Left ventricle myocardium superior (tissue), 1 donor: ENCODE measurements around the gene SCGB3A1. TPM values are rescaled to one million over a fixed set of nuclear protein-coding genes. Genes with fewer than 3 reads are reported as not detected.

ENCODE experiments used
- ATAC-seq: fragments of 200-7000 bp; cut with Tn5 transposase; one replicate; pipeline ENCODE4 v1.9.1; 2020; ENCODE audit warnings: mild to moderate bottlenecking, moderate library complexity
- DNase-seq: peaks from one replicate; pipeline ENCODE4 v3.0.0-alpha.2; 2020
- intact Hi-C: fragments of 100-400 bp; cut with micrococcal nuclease; formaldehyde crosslinking; loops from one replicate; pipeline ENCODE4 v1.11.0; 2022
- total RNA-seq: library from RNA; stranded (reverse); fragmentation: NEBNext Ultra II Directional; extraction: Animal tissue kit (Norgen Biotek cat#: 25700); gene quantifications from one replicate; pipeline ENCODE4 v1.2.1, GENCODE V29; 2021
- donor health status: DM: no; HTN: yes; CAD: no; lungs with severe emphysema.

SCGB3A1 gene
- total RNA-seq, 1 donor from 2014 or later, result not detected

- intact Hi-C loops, result no loop called here
- DNase-seq, result no peak
- ATAC-seq, result no peak
Measured at GRCh38 chr5:180541710-180542109, 49.6 kb downstream of the SCGB3A1 start.

Other genes starting within 250 kb of the SCGB3A1 start
- 15.3 TPM for gene GFPT2, start 238.2 kb downstream of the SCGB3A1 start, total RNA-seq
- gene CNOT6, start 97.1 kb downstream of the SCGB3A1 start, total RNA-seq, result 14.6 TPM
- gene FLT4, start 58.1 kb upstream of the SCGB3A1 start, total RNA-seq, result 8.0 TPM
- not detected for gene OR2Y1, start 148.6 kb upstream of the SCGB3A1 start, total RNA-seq
- 67.0 TPM for gene MGAT1, start 211.3 kb upstream of the SCGB3A1 start, total RNA-seq